Activated CD8-positive, alpha-beta memory T cell treated with anti-CD3 and anti-CD28 coated beads for 1 hour (primary cell): ENCODE data around the gene KRTAP10-2.

ENCODE experiments used
- DNase-seq, 2 donors: peaks; one replicate each; pipeline ENCODE4 v3.0.0-alpha.2; 2020; ENCODE audit warnings: low read depth in 1 of 2; ENCODE audit errors: extremely low read depth in 1 of 2

The KRTAP10-2 gene

DNA sequence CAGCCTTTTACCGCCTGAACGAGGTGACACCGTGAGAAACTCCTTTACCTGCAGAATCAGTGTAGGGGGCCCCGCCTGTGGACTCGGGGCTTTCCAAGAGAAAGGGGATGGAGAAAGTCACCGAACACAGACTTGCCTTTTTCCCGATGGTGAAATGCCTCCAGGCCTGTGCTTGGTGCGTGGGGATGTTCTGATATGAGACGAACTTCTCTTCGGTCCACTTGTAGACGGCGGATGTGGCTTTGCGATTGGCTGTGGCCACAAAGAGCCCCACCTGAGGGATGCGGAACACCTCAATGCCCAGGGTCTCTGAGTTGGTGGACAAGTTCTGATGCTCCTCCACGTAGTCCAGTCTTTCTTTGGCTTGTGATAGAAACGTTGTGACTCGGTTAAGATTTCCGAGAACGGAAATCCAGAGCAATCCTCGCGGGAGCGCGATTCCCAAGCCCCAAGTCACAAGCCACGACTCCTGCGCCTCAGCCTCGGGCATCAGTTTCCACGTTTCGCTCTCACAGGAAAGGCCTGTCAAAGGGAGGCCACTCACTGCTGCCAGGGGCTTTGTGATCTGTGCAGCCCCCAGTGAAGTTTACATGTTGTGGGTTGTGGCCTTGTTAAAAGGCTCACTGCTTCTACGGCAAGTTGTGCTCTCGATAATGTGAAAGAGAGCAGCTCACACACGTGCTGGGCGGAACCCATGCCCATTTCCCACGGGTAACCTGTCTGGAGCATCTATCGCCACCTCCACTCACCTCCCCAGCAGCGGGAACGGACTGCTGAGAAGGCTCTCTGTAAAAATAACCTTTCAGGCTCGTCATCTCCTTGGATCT lies 23.9 kb downstream of the KRTAP10-2 start:
- DNase-seq: no peak

DNA sequence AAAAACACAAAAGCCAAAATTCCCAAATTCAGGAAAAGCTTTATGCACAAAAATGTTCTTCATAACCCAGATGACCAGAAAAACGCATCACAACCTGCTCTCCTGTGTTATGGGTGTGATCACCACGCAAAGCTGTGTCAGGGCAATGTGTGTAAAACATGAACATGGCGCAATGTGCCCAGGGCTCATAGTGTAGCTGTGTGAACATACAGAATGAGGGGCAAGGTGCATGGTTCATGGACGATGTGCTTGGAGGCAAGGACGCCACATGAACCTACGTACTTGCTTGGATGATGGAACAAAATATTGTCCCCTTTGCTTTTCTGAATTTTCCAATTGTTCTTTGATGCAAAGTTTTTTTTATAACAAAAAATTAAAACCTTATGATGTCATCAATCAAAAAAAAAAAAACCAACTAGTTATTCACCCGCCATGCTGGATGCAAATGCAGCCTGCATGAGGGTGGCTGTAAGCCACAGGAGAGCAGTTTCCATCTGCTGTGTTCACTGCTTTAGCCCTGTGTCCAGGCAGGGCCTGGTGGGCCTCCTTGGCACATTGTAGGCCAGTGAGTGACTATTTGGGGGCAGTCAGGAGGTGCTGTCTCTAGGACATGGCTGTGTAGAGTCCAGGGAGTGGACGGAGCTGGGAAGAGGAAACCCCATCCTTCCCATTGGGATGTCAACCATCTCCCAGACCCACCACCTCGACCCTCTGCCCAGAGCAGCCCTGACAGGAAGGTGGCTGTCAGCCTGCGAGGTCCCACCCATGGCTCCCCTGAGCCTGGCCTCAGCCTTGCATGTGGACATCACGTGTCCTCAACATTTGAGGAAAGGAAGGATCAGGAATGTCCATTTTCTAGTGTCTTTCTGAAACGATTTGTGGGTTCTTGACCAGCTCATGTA lies 25.0 kb downstream of the KRTAP10-2 start:
- DNase-seq: no peak

DNA sequence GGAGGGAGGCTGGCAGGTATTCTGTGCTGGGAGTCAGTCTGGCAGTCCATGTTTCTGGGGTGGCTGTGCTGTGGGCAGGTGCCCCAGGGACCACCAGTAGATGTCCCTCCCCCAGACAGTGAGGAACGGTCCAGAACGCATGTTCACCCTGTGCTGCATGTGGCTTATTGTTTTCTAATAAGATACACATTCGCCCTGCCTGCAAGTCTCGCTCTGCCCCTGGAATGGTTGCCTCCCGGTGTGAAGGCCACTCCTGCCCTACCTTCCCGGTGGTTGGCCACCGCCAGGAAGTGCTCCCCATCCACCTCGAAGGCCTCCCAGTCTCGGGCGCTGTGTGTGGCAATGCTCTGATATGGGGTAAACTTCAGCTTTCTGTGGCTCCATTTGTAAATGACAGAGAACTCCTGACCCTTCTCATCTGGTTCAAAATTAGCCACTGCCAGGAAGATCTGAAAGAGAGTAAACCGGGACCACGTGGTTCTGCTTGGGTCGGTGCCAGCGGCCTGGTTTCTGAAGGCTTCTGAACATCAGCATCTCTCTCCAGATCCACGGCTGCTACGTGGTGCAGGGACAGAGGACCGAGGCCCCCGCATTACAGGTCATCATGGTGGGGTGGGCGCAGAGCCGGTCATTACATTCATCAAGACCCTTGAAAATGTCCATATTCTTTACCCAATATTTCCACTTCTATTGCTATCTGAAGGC lies 25.8 kb downstream of the KRTAP10-2 start:
- DNase-seq: no peak

DNA sequence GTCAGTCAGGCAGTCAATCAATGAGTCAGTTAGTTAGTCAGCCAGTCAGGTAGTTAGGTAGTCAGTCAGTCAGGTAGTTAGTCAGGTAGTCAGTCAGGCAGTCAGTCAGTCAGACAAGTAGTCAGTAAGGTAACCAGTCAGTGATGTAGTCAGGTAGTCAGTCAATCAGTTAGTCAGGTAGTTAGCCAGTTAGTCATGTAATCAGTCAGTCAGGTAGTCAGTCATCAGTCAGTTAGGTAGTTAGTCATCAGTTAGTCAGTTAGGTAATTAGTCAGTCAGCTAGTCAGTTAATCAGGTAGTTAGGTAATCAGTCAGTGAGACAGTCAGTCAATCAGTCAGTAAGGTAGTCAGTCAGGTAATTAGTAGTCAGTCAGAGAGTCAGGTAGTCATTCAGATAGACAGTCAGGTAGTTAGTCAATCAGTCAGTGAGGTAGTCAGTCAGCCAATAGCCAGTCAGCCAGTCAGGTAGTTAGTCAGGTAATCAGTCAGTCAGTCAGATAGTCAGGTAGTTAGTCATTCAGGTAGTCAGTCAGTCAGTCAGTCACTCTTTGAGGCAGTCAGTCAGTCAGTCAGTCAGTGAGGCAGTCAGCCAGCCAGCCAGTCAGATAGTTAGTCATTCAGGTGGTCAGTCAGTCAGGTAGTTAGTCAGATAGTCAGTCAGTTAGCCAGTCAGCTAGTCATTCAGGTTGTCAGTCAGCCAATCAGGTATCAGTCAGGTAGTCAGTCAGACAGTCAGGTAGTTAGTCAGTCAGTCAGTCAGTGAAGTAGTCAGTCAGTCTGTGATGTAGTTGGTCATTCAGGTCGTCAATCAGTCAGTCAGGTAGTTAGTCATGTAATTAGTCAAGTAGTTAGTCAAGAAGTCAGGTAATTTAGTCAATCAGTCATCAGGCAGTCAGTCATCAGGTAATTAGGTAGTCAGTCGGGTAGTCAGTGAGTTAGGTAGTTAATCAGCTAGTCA lies 26.6 kb downstream of the KRTAP10-2 start:
- DNase-seq: no peak

DNA sequence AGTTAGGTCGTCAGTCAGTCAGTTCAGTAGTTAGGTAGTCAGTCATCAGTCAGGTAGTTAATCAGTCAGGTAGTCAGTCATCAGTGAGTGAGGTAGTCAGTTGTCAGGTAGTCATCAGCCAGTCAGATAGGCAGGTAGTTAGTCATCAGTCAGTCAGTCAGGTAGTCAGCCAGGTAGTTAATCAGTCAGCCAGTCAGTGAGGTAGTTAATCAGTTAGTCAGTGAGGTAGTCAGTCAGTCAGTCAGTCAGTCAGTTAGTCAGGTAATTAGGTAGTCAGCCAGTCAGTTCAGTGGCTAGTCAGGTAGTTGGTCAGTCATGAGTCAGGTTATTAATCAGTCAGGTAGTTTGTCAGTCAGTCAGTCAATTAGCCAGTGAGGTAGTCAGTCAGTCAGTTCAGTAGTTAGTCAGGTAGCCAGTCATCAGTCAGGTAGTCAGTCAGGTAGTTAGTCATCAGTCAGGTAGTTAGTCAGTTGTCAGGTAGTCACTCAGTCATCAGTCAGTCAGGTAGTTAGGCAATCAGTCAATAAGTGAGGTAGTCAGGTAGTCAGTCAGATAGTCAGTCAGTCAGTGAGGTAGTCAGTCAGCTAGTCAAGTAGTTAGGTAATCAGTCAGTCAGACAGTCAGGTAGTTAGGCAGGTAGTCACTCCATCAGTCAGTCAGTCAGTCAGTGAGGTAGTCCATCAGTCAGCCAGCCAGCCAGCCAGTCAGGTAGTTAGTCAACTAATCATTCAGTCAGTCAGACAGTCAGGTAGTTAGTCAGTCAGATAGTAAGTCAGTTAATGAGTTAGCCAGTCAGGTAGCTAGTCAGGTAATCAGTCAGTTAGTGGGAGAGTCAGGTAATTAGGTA lies 27.5 kb downstream of the KRTAP10-2 start:
- DNase-seq: no peak

DNA sequence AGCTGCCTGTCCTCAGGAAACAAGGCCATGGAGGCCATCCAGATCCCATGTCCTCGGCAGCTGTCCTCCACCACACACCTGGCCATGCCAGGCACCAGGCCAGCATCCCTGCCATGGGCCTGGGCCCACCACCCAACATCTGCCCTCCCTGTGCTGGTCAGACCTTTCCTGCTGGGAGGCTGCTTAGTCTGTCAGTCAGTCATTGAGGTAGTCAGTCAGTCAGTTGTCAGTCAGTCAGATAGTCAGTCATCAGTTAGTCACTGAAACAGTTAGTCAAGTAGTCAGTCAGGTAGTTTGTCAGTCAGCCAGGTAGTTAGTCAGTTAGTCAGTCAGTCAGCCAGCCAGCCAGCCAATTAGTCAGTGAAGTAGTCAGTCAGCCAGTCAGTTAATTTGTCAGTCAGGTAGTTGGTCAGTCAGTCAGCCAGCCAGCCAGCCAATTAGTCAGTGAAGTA lies 28.5 kb downstream of the KRTAP10-2 start:
- no peak for DNase-seq

DNA sequence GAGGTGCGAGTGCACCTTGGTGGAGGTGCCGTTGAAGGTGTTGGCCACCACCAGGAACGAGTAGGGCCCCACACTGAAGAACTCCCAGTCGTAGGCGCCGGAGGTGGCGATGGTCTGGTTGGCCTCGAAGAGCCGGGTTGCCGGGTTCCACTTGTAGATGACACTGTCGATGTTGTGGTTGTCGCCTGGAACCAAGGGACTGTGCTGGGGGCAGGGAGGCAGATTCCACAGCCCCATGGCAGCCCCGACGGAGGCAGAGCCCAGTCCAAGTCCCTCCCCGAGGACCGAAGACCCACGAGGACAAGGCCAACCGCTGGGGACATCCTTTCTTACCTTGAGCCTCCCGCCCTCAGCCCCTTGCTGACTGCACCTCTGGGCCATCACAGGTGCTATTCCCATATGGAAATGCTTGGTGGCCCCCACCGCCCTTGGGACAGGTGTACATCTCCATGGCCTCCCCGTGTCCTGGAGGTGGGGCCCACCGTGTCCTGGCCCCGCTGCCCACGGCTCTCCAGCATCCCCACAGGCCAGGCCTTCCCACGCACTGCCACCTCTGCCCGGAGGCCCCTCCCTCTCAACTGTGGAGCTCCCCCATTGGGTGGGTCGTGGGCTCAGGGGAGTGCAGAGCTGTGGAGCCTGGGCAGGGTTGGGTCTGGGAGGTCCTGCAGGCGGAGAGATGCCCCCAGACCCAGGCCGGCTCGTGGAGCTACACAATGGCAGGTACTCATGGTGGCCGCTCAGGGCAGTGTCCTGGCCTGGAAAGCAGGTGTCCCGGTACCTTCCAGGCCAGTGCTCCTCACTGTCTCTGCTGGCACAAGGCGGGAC lies 29.2 kb downstream of the KRTAP10-2 start:
- DNase-seq: no peak

DNA sequence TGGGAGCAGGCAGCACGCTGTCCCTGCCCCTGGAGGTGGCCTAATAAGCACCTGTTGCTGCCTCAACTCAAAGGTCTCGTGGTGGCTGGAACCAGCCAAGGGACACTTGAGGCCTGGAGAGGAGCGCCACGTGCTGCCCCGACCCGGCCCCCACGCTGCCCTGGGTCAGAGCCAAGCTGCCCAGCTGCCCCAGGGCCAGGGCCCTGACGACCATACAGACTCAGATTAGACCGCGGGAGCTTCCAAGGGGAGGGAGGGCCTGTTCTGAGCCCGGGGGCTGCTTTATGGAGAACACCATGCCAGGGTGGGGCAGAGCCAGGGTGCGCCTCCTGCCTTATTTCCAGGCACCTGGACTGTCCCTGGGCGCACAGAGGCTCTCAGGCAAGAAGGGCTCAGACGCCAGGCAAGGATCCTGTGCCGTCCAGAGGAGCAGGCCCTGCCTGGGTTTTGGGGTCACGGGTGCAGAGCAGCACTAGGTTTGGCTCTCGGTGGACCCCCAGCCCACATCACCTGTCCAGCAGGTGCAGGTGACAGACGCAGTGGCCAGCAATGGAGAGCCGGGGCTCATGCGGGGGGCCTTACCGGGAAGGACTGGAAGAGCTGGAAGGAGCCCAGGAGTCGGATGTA lies 29.9 kb downstream of the KRTAP10-2 start:
- no peak for DNase-seq

DNA sequence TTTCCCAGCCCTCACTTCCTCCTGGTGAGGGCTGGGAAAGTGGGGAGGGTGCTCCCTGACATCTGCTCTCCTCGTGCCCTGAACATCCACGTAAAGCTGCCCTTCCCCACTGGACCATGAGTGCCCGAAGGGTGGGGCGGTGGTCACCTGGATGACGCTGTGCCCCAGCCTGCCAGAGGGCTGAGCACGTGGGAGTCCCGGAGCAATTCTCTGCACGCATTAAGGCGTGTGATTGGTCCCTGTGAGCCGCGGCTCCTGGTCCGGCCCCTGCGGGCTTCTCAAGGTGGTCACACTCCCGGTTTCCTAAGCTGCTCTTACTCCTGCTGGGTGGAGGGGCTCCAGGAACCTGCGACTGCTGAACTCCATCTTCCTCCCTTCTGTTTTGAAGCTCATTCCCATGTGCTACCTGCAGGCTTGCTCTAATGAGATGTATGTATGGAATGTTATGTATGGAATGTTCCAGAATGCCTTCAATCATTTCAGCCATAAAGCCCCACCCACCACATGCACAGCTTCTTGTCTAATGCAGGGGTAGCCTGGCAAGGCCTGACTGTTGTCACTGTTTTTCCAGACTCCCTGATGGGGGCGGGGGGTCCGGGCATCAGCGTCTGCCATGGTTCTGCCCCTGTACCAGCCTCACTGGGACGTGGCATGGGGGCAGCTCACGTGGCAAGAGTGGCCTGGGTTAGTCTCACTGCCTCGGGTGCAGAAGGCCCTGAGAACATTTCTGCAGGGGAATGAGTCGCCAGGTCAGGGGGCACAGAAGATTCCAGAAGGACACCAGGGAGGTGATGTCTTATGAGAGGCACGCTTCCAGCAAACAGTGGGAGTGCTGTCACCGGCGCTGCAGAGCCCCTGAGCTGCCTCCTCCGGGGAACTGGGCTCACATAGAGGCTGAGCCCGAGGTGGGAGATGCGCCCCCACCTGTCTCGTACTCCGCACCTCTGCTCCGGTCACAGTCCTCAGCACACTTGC lies 30.7 kb downstream of the KRTAP10-2 start:
- no peak for DNase-seq

DNA sequence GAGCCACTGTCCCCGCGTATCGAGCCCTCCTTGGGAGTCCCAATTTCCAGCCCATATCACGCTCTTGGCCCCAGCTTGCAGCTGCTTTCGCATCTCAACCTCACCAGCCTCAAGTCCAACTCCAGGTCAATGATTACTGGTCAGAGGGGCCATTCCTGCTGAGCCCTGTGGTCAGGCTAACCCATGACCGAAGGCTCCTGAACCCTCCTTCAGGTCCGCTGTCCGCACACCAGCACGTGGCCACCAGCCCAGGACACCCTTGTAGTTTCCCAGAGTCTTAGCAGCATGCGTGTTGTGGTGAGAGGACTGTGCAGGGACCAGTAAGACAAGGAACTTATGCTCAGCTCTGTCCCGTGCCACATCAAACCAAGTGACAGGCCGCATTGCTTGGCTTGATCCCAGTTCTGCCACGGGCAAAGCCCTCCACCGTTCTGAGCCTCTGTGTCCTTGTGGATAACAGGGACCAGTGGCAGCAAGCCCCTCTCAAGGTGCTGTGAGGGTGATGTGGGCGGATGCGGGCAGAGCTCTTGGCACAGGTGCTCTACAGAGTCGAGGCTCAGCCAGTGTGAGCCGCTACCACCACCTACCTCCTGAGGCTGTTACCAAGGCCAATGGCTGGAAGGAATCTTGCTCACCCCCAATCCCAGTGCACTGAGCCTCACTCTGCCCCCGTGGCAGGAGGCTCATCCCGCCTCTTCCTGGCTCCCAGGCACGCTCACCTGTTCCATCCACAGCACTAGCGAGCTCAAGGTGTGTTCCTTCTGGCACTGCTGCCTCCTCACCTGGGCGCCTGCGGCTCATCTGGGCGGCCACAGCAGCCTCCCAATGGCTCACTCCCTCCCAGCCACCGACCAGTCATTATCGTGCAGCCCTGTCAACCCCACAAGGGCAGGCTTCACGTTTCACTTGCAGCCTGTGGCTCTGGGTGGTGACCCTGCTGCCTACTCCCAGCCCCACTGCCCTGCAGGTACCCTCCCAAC lies 31.7 kb downstream of the KRTAP10-2 start:
- DNase-seq: no peak

DNA sequence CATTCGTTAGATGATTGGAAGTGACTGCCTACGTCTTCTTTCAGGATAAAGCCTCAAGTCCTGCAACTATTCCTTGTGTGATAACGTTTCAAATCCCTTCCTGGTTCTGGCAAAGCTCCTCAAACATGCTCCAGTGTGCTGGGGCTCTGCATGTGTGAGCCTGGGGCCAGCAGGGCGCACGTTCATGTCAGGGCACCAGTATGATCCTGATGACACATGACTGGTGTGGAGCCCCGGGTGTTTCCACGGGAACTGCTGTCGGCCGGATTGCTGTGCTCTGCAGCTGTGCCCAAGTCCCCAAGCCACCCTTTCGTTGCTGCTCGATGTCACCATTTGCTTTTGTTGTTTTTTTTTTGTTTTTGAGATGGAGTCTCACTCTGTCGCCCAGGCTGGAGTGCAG lies 32.6 kb downstream of the KRTAP10-2 start:
- no peak for DNase-seq

DNA sequence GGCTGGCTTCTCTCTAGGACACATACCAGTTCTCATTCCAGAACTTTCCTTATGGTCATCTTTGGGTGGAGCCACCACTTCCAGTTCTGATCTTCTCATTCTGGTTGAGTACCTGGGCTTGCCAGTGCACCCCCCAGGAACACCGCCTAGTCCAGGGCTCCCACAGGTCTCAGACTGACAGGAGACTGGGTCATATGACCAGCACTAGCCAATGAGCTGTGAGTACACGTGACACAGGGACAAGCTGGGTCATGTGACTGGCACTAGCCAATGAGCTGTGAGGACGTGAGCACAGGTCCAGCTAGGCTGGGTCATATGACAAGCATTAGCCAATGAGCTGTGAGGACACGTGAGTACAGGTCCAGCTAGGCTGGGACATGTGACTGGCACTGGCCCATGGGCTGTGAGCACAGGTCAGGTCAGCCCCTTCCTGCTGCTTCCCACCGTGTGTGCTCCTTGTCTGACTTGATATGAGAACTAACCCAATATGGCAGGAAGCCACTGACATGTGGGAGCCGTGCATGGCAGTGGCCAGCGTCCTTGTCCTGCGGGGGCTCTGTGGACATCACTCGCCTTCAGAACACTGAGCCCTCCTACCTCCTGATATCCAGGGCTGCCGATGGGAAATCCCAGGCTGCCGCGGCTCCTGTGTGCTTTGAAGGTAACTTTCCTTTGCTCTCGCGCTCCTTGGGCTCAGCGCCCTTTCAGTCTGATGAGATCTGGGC lies 34.0 kb downstream of the KRTAP10-2 start:
- DNase-seq: no peak

DNA sequence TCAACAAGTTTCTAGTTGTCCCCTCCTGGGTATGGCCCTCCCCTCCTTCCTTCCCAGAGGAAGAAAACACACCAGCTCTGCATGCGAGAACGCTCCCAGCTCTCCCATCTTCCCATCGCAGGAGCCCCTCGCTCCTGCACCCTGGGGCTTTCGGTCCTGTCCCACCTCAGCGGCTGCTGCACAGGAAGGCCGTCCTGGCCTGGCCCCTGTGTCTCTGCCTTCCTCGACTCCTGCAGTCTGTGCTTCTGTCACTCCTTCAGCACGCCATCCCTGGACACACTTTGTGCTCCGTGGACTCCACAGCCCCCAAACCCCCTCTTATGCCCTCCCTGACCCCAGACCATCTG lies 34.5 kb downstream of the KRTAP10-2 start:
- no peak for DNase-seq

DNA sequence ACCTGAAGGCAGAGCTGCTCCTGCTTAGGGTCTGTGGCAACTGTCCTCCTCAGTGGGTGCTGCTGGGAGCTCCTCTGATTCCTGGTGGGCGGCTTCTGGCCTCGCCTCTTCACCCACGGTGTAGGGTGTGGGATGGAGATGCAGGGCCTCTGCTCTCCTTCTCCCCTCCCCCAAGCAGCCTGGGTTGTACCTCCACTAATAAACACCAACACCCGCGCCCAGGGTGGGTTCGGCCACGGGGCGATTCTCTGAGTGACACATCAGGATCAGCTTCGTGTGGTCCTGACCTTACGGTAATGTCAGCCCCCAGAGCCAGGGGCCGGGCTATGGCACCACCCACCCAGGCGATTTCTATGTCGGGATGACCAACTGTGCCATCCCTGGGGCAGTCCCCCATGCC lies 35.0 kb downstream of the KRTAP10-2 start:
- no peak for DNase-seq
